Left forelimb (tissue), 1 donor: ENCODE data around the gene TTLL10.

Experiments used
- DNase-seq: peaks from one replicate; pipeline ENCODE4 v3.0.0-alpha.2; 2018; ENCODE audit warnings: low spot score

TTLL10 gene, protein sequence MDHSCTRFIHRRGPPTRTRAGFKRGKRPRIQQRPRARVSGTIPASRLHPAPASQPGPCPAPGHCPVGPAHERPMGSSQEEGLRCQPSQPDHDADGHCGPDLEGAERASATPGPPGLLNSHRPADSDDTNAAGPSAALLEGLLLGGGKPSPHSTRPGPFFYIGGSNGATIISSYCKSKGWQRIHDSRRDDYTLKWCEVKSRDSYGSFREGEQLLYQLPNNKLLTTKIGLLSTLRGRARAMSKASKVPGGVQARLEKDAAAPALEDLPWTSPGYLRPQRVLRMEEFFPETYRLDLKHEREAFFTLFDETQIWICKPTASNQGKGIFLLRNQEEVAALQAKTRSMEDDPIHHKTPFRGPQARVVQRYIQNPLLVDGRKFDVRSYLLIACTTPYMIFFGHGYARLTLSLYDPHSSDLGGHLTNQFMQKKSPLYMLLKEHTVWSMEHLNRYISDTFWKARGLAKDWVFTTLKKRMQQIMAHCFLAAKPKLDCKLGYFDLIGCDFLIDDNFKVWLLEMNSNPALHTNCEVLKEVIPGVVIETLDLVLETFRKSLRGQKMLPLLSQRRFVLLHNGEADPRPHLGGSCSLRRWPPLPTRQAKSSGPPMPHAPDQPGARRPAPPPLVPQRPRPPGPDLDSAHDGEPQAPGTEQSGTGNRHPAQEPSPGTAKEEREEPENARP

DNA sequence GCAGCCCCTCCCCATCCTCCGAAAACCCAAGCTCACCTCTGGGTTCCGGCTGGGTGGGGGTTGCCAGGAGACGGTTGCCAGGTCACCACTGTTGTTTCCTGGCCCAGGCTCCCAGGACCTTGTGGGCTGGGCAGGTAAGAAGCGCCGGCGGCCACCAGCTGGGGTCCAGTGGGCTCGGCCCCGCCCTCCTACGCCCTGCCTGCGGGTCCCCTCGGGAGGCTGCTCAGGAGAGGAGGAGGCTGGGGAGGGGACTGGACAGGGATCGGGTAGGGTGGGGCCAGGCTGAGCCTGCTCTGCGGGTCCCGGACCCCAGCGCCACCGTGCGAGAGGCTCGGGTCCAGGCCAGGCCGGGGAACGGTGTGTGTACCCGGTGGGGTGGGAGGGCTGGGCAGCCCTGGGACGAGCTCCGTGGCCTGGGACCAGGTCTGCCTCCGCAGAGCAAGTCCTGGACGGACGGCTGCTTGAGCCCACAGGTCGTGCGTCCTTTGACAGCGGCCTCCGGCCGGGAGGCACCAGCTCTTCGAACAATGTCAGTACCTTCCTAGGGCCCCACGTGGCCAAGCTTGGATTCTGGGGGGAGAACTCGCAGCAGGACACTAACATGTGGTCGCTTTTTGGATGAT lies at the start of gene TTLL10:
TSS of gene TTLL10 (plus strand) at position 88 of the 623 bp plus-strand sequence. CDS start 5,336 bp downstream, outside the sequence.
- peak; percentile 68 for DNase-seq

DNA sequence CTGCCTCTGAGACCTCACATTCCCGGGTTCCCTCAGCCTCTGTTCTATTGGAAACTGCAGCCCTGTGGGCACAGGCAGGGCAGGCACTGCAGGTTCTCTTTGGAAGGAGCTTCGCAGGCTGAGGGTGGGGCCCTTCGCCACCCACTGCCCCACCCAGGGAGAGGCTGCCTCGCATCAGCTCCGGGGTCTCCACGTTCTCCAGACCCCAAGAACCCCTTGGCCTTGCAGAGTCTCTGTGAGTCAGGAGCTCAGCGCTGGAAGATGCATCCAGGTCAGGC lies 49.2 kb upstream of the TTLL10 start:
- DNase-seq = no peak

DNA sequence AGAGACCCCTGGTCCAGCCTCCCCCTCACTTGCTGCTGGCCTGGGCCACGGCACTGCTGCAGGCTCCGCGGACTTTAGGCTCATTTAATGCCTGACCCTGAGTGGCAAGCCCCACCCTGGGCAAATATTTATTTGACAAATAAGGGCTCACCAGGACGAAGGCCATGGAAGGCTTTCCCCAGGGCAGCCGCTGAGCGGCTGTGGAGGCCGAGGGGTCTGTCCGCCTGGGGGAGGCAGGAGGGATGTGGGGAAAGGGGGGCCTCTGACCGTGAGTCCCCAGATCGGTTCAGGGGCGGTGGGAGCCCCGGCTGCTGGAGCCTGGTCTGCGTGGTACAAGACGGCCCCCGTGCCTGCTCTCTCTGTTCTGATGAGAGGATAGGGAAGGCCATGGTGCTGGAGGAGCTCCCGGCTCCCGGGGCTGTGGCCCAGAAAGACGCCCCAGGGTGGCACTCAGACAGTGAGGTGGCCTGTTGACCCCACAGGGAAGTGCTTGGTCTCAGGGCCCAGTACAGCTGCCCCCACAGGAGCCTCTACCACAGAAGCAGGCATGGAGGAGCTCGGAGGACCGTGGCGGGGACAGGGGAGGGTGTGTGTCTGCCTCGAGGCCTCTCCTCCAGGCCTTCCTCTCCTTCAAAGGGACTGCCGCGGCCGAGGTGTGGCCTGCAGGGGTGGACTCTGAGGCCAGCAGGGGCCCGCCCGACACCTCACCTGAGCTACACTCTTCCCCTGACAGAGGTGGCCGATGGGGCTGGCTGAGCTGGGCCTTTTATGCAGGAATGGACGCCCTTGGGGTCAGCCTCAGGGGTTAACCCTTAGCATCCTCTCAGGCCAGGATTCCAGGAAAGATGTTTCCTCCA lies 48.7 kb upstream of the TTLL10 start:
- no peak for DNase-seq

DNA sequence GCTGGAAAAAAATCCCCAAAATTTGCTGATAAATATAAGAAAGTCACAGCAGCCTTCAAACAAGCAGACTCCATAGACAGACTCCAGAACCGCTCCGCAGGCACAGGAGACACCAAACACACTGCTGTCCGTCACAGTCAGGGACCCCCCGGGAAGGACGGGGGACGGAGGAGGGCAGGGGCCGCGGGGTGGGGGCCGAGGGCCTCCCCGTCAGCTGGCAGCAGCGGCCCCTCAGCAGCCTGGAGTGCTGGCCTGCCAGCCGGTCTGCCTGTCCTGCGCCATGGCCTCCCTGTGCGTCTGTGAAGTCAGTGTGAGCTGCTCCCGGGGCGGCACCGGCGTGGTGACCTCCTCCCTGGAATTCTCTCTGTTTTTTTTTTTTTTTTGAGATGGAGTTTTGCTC lies 47.7 kb upstream of the TTLL10 start:
- DNase-seq = no peak

DNA sequence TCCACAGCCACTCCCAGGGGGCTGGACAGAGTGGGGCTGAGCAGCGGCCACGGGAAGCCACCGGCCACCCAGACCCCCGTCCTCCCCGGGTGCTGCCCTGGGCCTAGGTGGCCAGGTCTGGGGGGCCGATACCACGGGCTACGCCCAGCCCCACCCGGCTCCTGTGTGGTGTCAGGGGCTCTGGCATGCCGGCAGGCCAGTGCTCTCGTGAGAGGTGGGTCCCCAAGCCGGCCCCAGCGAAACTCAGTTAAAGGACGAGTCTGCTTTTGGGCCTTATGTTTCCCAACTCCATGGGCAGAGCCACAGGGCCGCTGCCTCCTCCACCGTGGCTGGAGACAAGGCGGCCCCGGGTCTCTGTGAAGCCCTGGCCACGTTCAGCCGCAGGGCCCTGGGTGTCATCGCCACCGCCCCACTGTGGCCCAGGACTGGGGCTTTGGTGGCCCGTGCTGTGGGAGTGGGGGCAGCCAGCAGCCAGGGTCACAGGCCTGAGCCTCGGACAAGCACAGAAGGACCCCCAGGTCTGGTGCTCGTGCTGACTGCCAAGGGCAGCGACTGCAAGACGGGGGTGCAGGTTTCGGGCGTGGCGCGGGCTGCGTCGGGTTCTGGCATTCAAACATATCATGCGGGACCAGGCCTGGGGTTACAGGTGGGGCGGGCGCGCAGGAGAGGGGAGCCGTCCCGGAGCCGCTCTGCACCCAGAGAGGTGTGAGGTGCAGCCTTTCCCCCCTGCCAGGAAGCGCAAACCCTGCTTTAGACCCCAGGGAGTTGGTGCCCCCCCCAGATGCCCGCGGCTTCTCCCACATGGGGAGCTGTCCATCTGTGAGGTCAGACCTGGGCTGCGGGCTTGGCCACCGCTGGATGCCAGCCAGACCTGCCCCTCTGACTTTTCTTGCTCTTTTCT lies 45.9 kb upstream of the TTLL10 start:
- no peak for DNase-seq

DNA sequence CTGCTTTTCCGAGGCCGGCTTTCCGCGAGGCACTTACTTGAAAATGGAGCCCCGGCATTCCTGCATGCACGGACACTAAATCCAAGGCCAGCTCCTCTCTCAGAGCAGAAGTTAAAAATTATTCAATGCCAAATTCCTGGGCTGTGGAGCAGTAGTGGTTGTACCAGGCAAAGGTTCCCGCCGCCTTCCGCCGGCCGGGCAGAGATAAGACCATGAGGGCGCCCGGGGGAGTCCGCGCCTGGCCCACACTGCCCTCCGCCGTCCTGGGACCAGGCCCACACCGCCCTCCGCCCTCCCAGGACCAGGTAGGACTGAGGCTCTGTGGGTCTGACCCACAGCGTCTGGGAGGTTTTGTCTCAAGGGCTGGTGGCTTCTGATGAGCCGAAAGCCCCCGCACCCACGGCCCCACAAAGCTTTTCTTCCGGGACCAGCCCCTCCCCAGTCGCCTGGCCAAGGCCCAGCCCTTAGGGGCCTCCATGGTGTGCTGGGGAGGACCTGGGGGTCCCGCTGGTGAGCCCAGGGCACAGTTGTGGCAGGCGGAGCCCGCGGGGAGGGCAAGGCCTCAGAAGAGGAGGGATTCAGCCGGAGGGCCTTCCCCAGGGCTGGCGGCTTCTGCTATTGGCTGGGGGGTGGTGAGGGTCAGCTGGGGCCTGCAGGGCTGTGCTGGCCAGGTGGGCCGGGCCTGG lies 45.1 kb upstream of the TTLL10 start:
- DNase-seq = no peak

DNA sequence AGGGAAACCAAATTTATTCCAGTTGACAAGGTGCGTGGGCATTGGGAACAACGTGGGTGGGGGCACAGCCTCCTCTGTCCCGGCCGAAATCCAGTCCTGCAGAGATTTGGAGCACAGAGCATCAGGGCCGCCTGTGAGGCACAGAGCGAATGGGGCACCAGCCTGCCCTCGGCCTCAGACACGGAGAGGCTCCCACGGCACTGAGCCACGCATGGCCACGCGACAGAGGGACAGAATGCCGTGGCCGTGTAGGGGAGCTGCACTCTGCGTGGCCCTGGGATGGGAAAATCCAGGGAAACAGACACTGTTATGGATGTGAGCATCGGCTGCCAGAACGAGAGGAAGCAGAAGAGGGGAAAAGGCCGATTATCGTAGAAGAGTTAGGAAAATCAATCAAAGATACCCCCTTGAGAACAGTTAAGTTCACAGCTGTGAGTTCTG lies 44.3 kb upstream of the TTLL10 start:
- no peak for DNase-seq

DNA sequence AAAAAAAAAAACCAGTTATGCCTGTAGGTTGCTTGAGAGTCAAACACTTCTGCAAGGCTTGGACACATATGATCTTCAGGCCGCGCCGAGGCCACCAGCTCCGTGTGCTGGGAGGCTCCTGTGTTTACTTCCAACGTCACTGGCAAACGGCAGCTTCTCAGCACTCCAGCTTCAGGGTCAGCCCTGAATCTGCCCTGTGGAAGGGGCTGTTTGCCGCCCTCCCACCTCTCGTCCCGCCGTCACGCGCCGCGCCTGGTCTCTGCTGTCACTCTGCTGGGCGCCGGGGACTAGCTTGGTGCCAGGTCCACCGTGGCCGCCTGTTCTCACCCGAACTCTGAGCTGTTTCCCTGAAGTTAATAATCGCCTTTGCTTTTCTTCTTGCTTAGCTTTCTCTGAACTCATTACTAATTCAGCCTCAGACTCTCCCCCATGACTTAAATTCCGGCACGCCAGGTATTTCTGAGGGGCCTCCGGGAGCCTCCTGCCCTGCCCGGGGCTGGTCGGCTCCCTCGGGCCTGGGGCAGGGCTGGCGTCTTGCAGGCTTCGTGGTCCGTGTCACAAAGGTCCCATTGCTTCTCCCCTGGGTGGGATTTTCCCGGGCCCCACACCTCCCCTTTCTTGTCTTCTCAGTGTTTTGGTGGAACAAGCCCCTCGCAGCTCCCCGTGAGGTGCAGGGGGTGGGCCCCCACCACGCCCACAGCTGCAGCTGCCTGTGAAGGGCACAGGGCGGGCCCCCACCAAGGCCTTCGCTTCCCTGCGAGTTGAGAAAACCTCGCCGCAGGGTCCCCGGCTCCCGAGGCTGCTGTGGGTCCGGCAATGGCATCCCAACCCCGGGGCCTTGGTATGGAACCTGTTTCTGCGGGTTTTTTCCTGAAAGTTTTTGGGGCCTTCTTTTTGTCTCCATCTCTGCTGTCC lies 43.2 kb upstream of the TTLL10 start:
- DNase-seq = no peak

DNA sequence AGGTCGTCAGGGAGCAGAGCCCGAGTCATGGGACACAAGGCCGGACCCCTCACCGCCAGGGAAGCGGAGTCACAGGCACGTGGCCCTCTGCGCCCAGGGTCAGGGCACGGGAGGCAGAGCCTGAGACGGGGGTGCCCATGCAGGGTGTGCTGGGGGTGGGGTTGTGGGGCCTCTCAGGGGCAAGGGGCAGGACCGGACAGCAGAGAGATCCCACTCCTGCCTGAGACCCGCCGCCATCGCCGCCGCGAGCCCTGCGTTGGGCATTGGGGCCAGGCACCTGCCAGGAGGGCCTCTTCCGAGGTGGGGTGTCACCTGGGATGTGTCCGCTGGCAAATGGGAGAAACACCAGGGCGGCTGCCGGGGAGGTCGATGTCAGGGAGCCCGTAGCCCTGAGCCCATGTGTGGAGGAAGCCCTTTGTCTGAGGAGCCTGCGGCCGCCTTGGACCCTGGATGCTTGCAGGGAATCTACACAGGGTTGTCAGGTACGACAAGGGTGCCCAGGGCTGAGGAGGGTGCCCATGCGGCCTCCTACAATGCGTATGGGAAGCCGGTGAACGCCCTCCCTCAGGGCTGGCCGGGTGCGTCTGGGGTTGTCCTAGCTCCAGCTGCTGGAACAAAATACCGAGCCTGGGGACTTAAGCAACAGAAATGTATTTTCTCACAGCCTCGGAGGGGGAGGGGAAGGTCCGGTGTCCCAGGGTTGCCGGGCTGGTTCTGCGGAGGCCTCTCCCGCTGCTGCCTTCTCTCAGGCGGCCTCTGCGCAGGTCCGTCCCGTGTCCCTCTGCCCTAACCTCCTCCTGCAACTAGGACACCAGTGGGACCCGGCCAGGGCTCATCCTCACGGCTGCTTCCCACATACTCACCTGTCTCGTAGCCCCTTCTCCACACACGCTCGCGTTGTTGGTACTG lies 41.4 kb upstream of the TTLL10 start:
- DNase-seq = no peak

DNA sequence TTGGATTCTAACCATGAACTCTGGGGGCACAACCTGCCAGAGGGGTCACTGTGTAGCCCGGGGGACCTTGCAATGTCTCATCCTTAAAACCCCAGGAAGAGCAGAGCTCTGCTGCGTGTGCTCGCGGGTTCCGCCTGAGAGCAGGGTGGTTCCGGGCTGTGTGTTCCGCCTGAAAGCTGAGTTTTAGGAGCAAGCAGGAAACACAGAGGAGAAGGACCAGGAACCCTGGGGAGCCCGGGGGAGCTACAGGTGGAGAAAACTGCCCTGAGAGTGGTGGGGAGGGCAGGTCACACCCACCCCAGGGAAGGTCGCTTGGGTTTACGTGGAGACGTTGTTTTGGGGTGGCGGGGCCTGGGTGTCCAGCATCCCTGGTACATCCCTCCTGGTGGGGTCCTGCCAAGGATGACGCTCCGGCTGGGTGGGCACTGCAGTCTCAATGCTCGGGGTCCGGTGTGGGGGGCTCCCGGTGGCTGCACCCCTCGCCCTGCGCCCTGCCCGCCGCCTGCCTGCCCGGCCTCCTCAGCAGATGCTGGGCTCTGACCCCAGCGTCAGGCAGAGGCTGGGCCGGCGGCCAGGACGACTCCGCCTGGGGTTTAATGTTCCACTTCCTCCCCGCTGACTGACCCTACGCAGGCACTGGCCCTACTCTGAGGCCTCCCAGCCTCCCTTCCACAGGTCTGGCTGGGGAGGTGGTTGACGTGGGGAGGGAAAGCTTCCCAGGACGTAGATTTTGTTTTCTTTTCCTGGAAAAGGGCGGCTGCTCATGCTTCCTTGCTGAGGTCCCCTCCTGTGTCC lies 40.5 kb upstream of the TTLL10 start:
- DNase-seq = no peak

DNA sequence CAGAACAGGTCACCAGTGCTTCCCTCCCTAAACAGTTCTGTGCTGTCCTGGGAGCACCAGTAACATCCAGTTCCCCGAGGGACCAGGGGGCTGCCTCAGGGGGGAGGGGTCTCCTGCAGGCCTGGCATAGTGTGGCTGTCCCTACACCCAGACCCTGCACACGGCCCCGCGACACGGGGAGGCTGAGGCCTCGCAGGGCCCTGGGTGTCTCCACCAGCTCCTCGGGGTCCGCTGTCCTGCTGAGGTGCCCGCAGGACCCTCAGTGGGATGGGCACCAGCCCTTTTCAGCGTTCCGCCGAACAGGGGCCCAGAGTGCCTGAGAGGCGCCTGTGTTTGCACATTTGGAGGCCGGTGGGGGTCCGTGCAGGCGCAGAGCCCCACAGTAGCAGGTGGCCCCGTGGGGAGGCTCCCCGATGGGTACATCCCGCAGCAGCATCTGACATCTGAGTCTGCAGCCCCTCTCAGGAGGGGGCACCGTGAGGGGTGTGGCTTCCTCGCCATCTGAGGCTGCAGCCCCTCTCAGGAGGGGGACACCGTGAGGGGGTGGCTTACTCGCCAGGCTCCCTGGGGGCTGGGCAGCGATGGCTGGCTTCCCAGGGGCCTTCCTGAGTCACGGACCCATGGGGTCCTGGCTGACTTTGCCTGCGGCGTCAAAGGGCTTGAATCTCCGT lies 39.2 kb upstream of the TTLL10 start:
- no peak for DNase-seq

DNA sequence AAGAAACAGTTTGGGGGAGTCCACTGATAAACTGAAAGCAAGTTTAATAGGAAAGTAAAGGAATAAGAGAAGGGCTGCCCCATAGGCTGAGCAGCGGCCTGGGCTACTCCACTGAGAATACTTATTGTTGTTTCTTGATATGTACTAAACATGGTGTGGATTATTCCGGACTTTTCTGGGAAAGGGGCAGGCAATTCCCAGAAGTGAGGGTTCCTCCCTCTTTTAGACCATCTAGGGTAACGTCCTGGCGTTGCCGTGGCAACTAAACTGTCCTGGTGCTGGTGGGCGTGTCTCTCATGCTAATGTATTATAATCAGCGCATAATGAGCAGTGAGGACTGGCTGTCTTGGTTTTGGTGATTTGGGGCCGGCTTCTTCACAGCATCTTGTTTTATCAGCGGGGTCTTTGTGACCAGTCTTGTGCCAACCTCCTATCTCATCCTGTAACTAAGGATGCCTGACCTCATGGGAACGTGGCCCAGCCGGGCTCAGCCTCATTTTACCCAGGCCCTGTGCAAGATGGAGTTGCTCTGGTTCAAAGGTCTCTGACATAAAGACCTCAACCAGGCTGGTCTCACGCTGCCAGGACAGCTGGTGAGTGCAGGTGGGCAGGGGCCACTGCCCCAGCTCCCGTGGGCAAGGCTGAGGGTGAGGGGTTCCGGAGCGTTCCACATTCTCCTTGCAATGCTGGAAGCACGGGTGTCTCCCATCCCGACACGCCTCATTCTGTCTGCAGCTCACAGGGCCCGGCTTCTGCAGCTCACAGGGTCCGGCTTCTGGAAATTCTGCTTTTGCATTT lies 38.1 kb upstream of the TTLL10 start:
- no peak for DNase-seq

DNA sequence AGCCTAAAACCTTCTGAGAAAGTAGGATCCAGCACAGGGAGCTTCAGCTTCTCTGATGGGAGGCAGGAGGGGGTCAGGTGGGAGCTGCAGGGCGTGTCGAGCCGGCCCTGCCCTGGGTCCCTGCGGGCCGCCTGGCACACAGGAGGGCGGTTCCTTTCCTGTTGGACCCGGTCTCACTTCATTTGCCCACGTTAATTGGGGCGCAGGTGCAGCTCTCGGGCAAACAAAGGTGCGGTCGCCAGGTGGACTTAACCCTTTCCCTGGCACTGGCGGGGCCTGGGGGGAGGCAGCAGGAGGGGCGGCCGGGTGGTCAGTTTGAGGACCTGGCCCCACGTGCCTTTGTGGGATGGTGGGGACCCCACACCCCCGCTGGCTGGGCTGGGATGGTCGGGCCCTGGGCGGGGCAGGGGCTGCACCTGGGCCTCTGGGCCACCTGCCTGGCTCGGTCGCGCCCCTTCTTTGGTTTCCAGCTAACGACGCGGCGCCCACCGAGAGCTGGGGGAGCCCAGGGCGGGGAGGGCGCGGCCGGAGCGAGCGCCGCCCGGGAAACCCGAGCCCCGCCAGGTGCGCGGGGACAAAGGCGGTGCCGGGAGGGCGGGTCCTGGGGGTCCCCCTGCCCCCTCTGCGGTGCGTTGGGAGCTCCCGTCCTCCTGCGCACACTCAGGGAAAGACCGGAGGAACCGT lies 37.0 kb upstream of the TTLL10 start:
- DNase-seq = no peak

DNA sequence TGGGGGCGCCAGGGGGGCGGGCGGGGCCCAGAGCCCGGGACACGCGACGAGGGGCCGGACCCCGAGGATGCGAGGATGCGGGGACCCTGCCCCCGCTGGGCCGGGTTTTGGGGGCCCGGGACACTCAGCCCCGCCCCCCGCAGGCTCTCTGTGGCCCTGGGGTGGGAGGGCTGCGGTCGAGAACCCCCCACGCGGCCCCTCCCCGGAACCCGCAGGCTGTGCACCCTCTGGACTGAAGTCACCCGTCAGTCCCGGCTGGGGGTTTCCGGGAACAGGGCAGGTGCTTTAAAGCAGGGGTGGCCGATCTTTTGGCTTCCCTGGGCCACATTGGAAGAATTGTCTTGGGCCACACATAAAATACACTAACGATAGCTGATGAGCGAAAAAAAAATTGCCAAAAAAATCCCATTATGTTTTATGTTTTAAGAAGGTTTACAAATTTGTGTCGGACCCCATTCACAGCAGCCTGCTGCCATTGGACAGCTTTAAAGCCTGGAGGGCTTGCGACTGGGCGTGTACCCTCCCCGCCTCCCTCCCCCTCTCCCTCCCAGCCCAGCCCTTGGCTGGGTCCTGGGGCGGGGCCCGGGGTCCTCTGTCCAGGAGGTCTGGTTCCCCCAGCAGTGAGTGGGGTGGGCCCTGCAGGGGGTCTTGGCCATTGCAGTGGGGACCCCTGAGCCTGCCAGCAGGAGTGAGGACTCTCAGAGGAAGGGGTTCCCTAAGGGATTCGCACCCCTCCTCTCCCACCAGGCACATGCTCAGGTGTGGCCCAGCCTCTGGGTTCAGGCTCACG lies 36.2 kb upstream of the TTLL10 start:
- DNase-seq = no peak

DNA sequence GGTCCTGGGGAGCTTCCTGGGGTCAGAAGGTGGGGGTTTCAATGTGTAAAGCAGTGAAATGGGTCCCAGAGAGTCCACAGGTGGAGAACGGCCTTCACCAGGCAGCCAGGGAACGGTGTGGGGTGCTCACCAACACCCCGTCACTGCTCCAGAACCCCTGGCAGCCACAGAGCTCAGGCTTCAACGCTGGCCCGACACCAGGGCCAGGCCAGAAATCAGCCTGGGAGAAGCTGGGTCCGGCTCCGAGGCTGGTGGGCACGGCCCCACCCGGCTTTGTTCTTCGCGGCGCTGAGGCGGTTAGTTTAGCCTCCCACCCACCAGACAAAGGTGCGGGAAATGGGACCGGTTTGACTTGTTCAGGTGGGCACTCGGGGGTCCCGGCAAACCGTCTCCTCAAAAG lies 33.0 kb upstream of the TTLL10 start:
- DNase-seq = no peak
